Fibroblast of skin of right biceps (primary cell): ENCODE data around the gene DLX1.
A peak's percentile ranks its signal among the peaks of the same experiment; 100 is the strongest.
"Not testable (repeated sequence)": the region's sequence is repeated elsewhere in the genome, so short reads cannot be mapped to it uniquely, and the experiment has no call there.

Experiments
- DNase-seq: peaks from one replicate; pipeline ENCODE4 v3.0.0-alpha.2; 2013

DLX1 gene

GRCh38 chr2:172085460-172086159 is at the start of gene DLX1:
Gene DLX1, plus strand, starts transcription at chr2:172085507. Its CDS starts 171 bp downstream, at chr2:172085678.
- no peak for DNase-seq

DNA sequence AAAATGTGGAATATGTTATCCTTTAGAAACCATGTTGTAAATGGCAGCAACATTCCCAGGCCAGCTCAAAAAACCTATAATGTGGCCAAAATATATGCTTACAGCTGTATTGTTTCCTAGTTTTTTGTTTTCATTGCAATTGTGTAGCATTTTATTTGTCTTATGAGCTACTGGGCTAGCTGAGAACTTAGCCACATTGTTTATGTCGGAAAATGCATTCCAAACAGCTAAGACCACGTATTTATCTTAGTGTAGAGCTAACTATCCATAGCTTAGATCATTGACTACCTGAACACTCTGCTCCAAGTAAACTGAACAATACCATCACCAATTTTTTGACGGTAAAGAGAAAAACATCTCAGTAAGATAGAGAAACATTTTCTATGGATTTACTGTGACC is 47.2 kb upstream of the DLX1 start:
- no peak for DNase-seq

GRCh38 chr2:172038604-172039003 is 46.7 kb upstream of the DLX1 start:
- peak; percentile 65 for DNase-seq

DNA sequence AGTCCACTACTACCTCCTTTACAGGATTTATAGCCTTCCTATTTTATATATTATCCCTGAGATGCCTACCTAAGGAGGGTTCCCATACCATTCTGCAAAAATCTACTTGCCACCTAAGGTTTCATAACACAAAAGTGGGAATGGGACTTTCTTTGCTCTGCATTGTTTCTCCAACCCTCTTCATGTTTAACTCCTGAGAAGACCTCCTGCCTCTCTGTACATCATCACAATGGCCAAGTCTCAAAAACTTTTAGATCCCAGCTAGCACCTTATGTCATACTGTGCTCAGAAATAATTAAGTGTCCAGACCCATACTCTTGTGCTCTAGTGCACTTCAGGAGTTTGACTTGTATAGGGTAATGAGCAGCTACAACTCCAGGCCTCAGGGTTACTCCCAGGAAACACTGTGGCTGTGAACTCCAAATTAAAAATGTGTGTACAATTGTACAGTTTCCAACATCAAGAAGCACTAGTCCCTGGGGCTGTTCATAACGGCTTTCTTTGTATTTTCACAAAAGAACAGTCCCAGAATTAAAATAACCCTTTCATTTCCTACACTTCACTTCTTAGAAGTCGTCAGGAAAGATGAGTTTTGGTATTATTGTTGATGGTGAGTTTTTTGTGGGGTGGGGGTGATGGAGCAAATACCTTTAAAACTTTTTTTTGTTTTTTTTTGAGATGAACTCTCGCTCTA is 46.1 kb upstream of the DLX1 start:
- DNase-seq: no peak

GRCh38 chr2:172040311-172040710 is 45.0 kb upstream of the DLX1 start:
- no peak for DNase-seq

GRCh38 chr2:172046080-172046678 is 39.1 kb upstream of the DLX1 start:
- peak; percentile 40 for DNase-seq

DNA sequence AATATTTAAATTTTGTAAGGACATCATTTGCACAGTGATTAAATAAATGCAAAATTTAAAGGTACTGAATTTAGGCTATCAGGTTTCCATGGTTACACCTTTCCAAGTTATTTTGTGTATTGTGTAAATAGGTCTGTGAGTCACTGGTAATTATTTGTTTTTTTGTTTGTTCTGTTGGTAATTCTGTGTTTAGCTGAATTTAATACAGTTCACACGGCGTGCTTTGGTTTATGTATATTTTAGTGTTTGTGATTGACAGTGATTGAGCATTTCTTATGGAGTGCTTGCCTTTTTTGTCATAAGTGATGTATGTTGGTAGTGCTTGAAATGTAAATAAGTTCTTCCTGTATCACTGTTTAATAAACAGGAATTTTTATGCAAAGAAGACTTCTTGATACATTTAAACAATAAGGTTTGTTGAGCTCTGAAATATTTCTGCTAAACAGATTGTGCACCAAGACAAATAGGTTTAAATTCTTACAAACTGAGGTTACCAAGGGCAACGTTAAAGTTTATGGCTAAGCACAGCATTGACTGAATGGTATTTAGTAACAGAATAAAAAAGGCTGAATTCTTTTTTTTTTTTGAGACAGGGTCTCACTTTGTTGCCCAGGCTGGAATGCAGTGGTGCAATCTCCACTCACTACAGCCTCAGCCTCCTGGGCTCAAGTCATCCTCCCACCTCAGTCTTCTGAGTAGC is 38.3 kb upstream of the DLX1 start:
- no peak for DNase-seq

- no peak for DNase-seq
Observed at GRCh38 chr2:172047566-172048507, 37.5 kb upstream of the DLX1 start.

DNA sequence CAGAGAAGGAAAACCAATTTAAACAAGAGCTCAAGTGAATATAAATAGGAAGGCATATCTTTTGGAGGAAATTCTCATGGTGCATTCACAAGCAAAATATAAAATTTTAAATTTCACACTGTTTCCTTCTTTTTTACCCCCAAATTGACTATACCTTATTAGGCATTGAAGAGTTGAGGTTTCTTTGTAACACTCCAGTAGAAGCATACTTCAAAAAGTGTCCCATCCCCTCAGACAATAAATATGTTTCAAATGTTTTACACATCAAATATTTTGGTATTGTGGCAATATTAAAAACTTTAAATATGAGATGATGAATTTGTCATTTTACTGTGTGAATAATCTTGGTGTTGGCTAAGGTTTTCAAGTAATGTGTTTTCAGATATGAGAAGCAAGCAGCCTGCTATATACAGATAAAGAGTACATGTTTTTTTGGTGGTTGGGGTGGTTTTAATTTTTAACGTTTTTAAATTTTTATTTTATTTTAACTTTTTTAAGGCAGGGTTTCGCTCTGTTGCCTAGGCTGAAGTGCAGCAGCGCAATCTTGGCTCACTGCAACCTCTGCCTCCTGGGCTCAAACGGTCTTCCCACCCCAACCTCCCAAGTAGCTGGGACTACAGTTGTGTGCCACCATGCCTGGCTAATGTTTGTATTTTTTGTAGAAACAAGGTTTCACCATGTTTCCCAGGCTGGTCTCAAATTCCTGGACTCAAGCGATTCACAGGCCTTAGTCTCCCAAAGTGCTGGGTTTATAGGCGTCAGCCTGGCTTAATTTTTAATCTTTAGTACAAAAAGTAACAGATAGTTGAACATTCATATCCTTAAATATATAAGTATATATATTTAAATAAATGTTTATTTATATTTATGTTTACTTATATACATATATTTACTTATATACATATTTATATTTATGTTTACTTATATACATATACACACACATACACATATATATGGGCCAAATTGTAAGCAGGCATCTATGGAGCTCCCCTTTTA is 36.5 kb upstream of the DLX1 start:
- no peak for DNase-seq

GRCh38 chr2:172049567-172050120 is 35.7 kb upstream of the DLX1 start:
- DNase-seq: no peak

DNA sequence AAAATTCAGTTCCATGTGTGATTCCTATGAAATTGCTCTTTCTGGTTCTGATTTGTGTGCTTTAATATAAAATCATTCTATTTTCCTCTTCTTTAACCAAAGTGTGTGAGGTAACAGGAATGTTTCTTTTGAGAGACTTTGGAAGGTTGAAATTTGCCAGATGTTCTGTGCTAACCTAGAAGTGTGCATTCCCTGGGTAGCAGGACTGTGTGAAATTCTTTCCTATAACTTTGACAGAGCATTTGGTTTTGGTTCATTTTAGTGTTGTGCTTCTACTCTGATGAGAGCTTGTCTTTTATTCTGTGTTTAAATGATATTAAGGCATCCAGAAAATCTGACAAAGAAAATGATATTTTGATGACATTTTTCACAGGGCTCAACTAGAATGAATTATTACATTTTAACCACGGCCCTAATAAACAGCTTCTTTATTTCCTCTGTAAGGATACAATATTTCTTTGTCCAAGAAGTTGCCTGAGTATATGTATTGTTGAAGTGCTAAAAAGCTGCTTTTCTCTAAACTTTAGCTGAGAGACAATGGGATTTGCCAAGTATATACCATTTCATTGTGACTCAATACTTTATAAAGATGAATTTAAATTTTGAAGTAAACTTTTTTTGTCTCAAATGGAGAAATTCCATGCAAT is 34.7 kb upstream of the DLX1 start:
- no peak for DNase-seq

GRCh38 chr2:172052000-172052983 is 33.0 kb upstream of the DLX1 start:
- peak; percentile 4 for DNase-seq

DNA sequence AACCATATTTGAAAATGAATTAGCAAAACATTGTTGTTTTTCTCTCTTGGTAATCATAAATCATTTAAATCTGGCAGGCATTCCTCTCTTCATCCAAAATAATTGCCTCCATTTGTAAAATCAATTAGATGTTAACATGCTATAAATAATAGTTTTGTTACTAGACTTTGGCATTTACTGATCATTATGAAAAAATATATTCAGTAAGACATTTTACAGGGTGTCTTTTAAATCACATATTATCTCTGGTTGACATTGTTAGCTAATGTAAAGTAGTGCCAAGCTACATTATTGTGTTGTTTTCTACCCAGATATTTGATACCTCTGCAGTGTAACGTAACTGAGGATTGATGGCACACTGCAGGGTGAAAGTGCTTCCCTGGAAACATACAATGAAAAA is 31.8 kb upstream of the DLX1 start:
- DNase-seq: no peak

- DNase-seq: no peak
Observed at GRCh38 chr2:172056293-172056692, 29.0 kb upstream of the DLX1 start.

GRCh38 chr2:172058660-172059059 is 26.6 kb upstream of the DLX1 start:
- no peak for DNase-seq

DNA sequence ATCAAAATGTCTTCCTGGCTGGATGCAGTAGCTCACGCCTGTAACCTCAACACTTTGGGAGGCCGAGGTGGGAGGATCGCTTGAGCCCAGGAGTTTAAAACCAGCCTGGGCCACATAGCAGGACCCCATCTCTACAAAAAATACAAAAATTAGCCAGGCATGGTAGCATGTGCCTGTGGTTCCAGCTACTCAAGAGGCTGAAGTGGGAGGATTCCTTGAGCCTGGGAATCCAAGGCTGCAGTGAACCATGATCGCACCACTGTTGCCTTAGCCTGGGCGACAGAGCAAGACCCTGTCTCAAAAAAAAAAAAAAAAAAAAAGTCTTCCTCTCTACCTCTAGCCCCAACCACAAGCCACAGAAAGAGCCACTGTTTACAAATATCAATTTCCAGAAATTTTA is 25.2 kb upstream of the DLX1 start:
- DNase-seq: not testable (repeated sequence)

DNA sequence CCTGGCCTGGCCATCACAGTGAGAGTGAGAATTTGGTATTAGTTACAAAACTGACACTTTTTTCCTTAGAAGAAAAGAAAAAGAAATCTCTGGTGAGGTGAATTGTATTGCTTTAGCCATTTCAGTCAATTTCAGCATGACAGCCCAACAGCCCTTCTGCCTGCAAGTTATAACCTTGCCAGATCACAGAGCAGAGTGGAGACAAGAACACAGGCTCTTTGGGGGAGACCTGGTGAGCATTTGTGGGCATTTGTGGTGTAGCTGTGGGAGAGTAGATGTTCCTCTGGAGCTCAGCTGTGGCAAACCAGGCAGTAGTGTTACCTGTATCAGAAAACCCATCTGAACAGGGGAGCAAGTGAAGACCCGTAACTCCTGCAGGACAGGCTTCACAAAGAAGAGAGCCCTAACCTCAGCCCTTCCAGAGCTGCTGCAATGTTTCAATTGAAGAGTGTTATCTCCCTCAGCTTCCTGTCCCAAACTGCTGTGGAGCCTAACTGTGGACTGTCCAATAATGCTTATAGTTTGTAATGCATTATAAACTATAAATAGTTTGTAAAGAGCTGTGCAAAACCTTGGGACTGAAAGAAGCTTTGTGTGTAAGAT is 22.8 kb upstream of the DLX1 start:
- no peak for DNase-seq

- no peak for DNase-seq
Observed at GRCh38 chr2:172063446-172063845, 21.9 kb upstream of the DLX1 start.

DNA sequence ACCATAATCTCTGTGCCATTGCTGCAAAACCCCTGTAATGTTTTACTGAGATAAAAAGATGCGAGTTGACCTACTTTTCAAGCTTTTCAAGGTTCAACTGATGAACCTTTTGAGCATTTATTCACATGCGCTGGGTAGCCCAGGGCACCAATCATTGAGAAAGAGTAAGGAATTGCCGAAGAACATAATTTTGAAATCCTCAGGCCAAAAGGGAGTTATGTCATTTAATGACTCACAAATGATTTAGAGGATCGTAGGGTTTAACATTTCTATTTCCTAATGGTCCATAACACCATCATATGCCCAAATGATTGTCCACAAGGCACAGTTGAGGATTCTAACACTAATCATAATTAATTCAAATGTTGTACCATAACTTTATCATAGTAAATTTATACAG is 20.2 kb upstream of the DLX1 start:
- DNase-seq: no peak
